Rectal smooth muscle tissue (tissue), 1 donor: ENCODE data around the gene B3GALT5.

Experiments
- H3K27ac ChIP-seq: one replicate; pipeline ENCODE4 v1.7.0; 2013; ENCODE audit warnings: low read depth, low read length, inconsistent platforms
- H3K27me3 ChIP-seq: one replicate; pipeline ENCODE4 v1.7.0; 2013; ENCODE audit warnings: low read length; ENCODE audit not compliant: control insufficient read depth, insufficient read depth
- H3K36me3 ChIP-seq: one replicate; pipeline ENCODE4 v1.7.0; 2013; ENCODE audit warnings: low read length; ENCODE audit not compliant: control insufficient read depth, insufficient read depth
- H3K4me1 ChIP-seq: one replicate; pipeline ENCODE4 v1.7.0; 2013; ENCODE audit warnings: low read length; ENCODE audit not compliant: control insufficient read depth, insufficient read depth
- H3K4me3 ChIP-seq: one replicate; pipeline ENCODE4 v1.7.0; 2013; ENCODE audit warnings: low read length
- H3K9ac ChIP-seq: one replicate; pipeline ENCODE4 v1.7.0; 2013; ENCODE audit warnings: low read length

The B3GALT5 gene

GRCh38 chr21:39654951-39655350 is 42.2 kb downstream of the B3GALT5 start:
- Histone ChIP-seq H3K27ac (peak overlapping the region; percentile 56), H3K9ac (no peak overlapping the region), H3K4me3 (no peak overlapping the region), H3K27me3 (no peaks in the 10 kb centered on the region), H3K4me1 (peaks cover 13% of the 10 kb centered on the region), H3K36me3 (no peaks in the 10 kb centered on the region)

GRCh38 chr21:39655589-39655988 is 42.8 kb downstream of the B3GALT5 start:
- peaks cover 18% of the 10 kb centered on the region for H3K4me1 ChIP-seq
- no peaks in the 10 kb centered on the region for H3K27me3 ChIP-seq
- H3K27ac ChIP-seq = peak overlapping the region; percentile 56
- H3K9ac ChIP-seq = no peak overlapping the region
- no peaks in the 10 kb centered on the region for H3K36me3 ChIP-seq
- H3K4me3 ChIP-seq = no peak overlapping the region

GRCh38 chr21:39656209-39656608 is 43.5 kb downstream of the B3GALT5 start:
- H3K4me1 ChIP-seq = peaks cover 19% of the 10 kb centered on the region
- no peak overlapping the region for H3K27ac ChIP-seq
- no peak overlapping the region for H3K4me3 ChIP-seq
- no peak overlapping the region for H3K9ac ChIP-seq
- no peaks in the 10 kb centered on the region for H3K36me3 ChIP-seq
- H3K27me3 ChIP-seq = no peaks in the 10 kb centered on the region

GRCh38 chr21:39657091-39657689 is 44.5 kb downstream of the B3GALT5 start:
- Histone ChIP-seq H3K9ac (no peak overlapping the region), H3K27me3 (no peaks in the 10 kb centered on the region), H3K27ac (no peak overlapping the region), H3K4me3 (no peak overlapping the region), H3K36me3 (no peaks in the 10 kb centered on the region), H3K4me1 (peaks cover 17% of the 10 kb centered on the region)

- H3K9ac ChIP-seq = no peak overlapping the region
- H3K4me3 ChIP-seq = peak overlapping the region; percentile 36
- no peak overlapping the region for H3K27ac ChIP-seq
Observed at GRCh38 chr21:39658066-39658465, 45.3 kb downstream of the B3GALT5 start.

GRCh38 chr21:39659070-39659815 is 46.5 kb downstream of the B3GALT5 start:
- no peak overlapping the region for H3K9ac ChIP-seq
- peaks cover 17% of the 10 kb centered on the region for H3K4me1 ChIP-seq
- H3K27me3 ChIP-seq = no peaks in the 10 kb centered on the region
- H3K36me3 ChIP-seq = no peaks in the 10 kb centered on the region
- H3K27ac ChIP-seq = peak overlapping the region; percentile 62
- H3K4me3 ChIP-seq = no peak overlapping the region

More at GRCh38 chr21:39658066-39658465, 45.3 kb downstream of the B3GALT5 start:
- Histone ChIP-seq H3K27me3 (no peaks in the 10 kb centered on the region), H3K4me1 (peaks cover 17% of the 10 kb centered on the region), H3K36me3 (no peaks in the 10 kb centered on the region)

GRCh38 chr21:39660191-39660980 is 47.6 kb downstream of the B3GALT5 start:
- Histone ChIP-seq H3K4me3 (peak overlapping the region; percentile 35), H3K27ac (peak overlapping the region; percentile 62), H3K9ac (no peak overlapping the region), H3K36me3 (no peaks in the 10 kb centered on the region), H3K27me3 (no peaks in the 10 kb centered on the region), H3K4me1 (peaks cover 15% of the 10 kb centered on the region)

GRCh38 chr21:39661121-39661520 is 48.4 kb downstream of the B3GALT5 start:
- no peak overlapping the region for H3K9ac ChIP-seq
- no peak overlapping the region for H3K4me3 ChIP-seq
- peak overlapping the region; percentile 25 for H3K27ac ChIP-seq
- H3K36me3 ChIP-seq = no peaks in the 10 kb centered on the region
- H3K27me3 ChIP-seq = no peaks in the 10 kb centered on the region
- H3K4me1 ChIP-seq = peaks cover 14% of the 10 kb centered on the region

- no peak overlapping the region for H3K27ac ChIP-seq
- no peak overlapping the region for H3K4me3 ChIP-seq
- H3K36me3 ChIP-seq = no peaks in the 10 kb centered on the region
- H3K27me3 ChIP-seq = no peaks in the 10 kb centered on the region
- peaks cover 14% of the 10 kb centered on the region for H3K4me1 ChIP-seq
- H3K9ac ChIP-seq = no peak overlapping the region
Observed at GRCh38 chr21:39661740-39662139, 49.0 kb downstream of the B3GALT5 start.

- Histone ChIP-seq H3K27me3 (no peaks in the 10 kb centered on the region), H3K4me3 (no peak overlapping the region), H3K9ac (no peak overlapping the region), H3K27ac (no peak overlapping the region), H3K36me3 (no peaks in the 10 kb centered on the region), H3K4me1 (peaks cover 14% of the 10 kb centered on the region)
Observed at GRCh38 chr21:39662411-39662953, 49.7 kb downstream of the B3GALT5 start.

- Histone ChIP-seq H3K4me3 (no peak overlapping the region), H3K9ac (no peak overlapping the region), H3K27ac (no peak overlapping the region), H3K36me3 (no peaks in the 10 kb centered on the region), H3K4me1 (peaks cover 14% of the 10 kb centered on the region), H3K27me3 (no peaks in the 10 kb centered on the region)
Observed at GRCh38 chr21:39663066-39663465, 50.3 kb downstream of the B3GALT5 start.

GRCh38 chr21:39663742-39664492 is 51.2 kb downstream of the B3GALT5 start:
- Histone ChIP-seq H3K36me3 (no peaks in the 10 kb centered on the region), H3K27ac (no peak overlapping the region), H3K4me3 (no peak overlapping the region), H3K27me3 (no peaks in the 10 kb centered on the region), H3K4me1 (peaks cover 14% of the 10 kb centered on the region), H3K9ac (no peak overlapping the region)
